HL-60 (cell line): ENCODE measurements around the gene IL11RA.

ENCODE experiments used
- DNase-seq, 2 experiments: peaks; one replicate each; pipeline ENCODE4 v3.0.0-alpha.2; 2010 to 2020; ENCODE audit warnings: low read depth in 1 of 2, low spot score in 1 of 2
- H3K27ac ChIP-seq: fragments of 250-450 bp; sonication (Bioruptor Pico); replicated peaks from 2 replicates; pipeline ENCODE4 v1.5.1; 2020; ENCODE audit warnings: mild to moderate bottlenecking, moderate library complexity
- H3K27me3 ChIP-seq: fragments of 250-450 bp; sonication (Bioruptor Pico); 2 replicates; pipeline ENCODE4 v1.5.1; 2021; ENCODE audit warnings: mild to moderate bottlenecking, moderate library complexity; ENCODE audit not compliant: insufficient read depth, poor library complexity, severe bottlenecking
- H3K4me3 ChIP-seq: replicated peaks from 2 replicates; pipeline ENCODE4 v1.5.1; 2011; ENCODE audit warnings: mild to moderate bottlenecking, control low read depth, low read length; ENCODE audit not compliant: insufficient read depth
- CTCF ChIP-seq: IDR thresholded peaks from one replicate; pipeline ENCODE4 v1.5.1; 2011; ENCODE audit warnings: low read length, control low read depth, inconsistent platforms; ENCODE audit not compliant: insufficient read depth
- GABPA ChIP-seq: IDR thresholded peaks from 2 replicates; pipeline ENCODE4 v1.6.1; 2012; ENCODE audit warnings: low read depth
- POLR2AphosphoS5 ChIP-seq: IDR thresholded peaks from 2 replicates; pipeline ENCODE4 v1.6.1; 2012; ENCODE audit warnings: low read depth
- REST ChIP-seq: IDR thresholded peaks from 2 replicates; pipeline ENCODE4 v1.6.1; 2012; ENCODE audit warnings: low read depth; ENCODE audit not compliant: insufficient replicate concordance
- SPI1 ChIP-seq: IDR thresholded peaks from 2 replicates; pipeline ENCODE4 v1.6.1; 2012; ENCODE audit warnings: low read depth, mild to moderate bottlenecking, borderline replicate concordance

IL11RA gene

GRCh38 chr9:34675869-34676268 is 23.9 kb downstream of the IL11RA start:
- TF ChIP-seq POLR2AphosphoS5 (no peak), CTCF (no peak), REST (no peak), GABPA (no peak), SPI1 (no peak)
- Histone ChIP-seq H3K27ac (no peak overlapping the region), H3K4me3 (no peak overlapping the region), H3K27me3 (no peaks in the 10 kb centered on the region)
- DNase-seq: no peak

GRCh38 chr9:34684145-34684544 is 32.2 kb downstream of the IL11RA start:
- TF ChIP-seq CTCF (no peak), REST (no peak), SPI1 (no peak), POLR2AphosphoS5 (no peak), GABPA (no peak)
- Histone ChIP-seq H3K27me3 (no peaks in the 10 kb centered on the region), H3K4me3 (no peak overlapping the region), H3K27ac (no peak overlapping the region)
- no peak for DNase-seq

GRCh38 chr9:34684816-34685215 is 32.8 kb downstream of the IL11RA start:
- no peaks in the 10 kb centered on the region for H3K27me3 ChIP-seq
- no peak overlapping the region for H3K27ac ChIP-seq
- no peak overlapping the region for H3K4me3 ChIP-seq
- no peak for DNase-seq
- no peak for TF ChIP-seq GABPA

GRCh38 chr9:34685591-34685990 is 33.6 kb downstream of the IL11RA start:
- no peaks in the 10 kb centered on the region for H3K27me3 ChIP-seq
- H3K4me3 ChIP-seq: no peak overlapping the region
- DNase-seq: no peak
- H3K27ac ChIP-seq: no peak overlapping the region
- TF ChIP-seq GABPA: no peak
- TF ChIP-seq SPI1: no peak
- TF ChIP-seq CTCF: no peak
- no peak for TF ChIP-seq POLR2AphosphoS5
- TF ChIP-seq REST: no peak
